Fibroblast of skin of back (primary cell): Measurements from ENCODE around the gene RBM19.
"Not testable (repeated sequence)": the region's sequence is repeated elsewhere in the genome, so short reads cannot be mapped to it uniquely, and the experiment has no call there.

Source experiments
- DNase-seq: peaks from one replicate; pipeline ENCODE4 v3.0.0-alpha.2; 2013

The RBM19 gene

GRCh38 chr12:113825705-113826104 lies 140.4 kb downstream of the RBM19 start:
- DNase-seq: no peak

- DNase-seq: no peak
Measured at GRCh38 chr12:113823816-113824215, 142.3 kb downstream of the RBM19 start.

GRCh38 chr12:113823016-113823415 lies 143.1 kb downstream of the RBM19 start:
- no peak for DNase-seq

DNA sequence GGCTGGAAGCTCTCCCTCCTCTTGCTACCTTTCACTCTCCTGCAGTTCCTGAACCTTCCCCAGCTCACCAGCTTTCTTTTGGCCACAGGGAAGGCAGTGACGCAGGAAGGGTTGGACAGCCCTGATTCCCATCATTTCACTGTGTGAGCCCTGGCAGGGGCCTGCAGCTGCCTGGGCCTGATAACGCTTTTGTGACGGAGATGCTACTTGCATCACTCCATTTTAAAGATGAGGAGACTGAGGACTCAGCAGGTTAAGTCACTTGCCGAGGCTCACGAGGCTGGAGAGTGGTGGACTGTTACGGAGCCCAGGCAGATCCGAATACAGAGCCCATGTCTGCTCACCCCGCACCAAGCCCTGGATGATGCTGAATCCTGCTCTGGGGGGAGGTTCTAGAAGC lies 145.3 kb downstream of the RBM19 start:
- DNase-seq: no peak

DNA sequence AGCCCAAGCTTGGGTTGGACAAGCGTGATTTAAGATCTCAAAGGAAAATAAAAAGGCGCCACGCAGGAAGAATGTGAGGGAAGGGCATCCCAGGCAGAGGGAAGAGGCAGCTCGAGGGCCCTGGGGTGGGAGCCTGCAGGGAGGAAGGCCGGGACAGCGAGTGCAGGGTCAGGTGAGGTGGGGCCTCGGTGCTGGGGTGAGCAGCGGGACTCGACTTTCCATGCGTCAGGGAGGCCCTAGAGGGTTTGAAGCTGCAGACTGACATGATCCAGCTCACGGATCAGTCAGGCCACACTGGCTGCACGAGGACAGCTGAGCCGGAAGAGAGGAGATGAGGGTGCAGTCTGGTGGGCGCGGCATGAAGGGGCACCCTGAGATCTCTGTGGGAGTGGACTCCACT lies 145.8 kb downstream of the RBM19 start:
- no peak for DNase-seq

GRCh38 chr12:113819495-113819894 lies 146.6 kb downstream of the RBM19 start:
- DNase-seq: no peak

DNA sequence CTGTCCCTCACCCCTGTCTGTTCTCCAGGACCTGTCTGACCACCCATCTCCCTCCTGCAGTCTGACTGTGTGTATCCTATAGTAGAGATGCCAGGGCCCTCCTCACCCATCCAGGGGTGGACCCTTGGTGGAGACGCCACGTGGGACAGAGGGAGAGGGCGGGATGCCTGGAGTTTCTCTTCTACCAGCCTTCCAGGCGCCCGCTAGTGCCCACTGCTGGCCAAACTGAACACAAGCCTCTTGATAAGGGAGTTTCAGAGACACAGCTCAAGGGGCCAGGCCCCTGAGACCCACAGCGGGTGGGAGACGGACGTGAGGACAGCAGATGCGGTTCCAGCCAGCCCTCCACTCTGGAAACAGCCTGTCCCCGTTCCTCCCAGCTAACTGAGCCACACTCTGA lies 147.3 kb downstream of the RBM19 start:
- no peak for DNase-seq

DNA sequence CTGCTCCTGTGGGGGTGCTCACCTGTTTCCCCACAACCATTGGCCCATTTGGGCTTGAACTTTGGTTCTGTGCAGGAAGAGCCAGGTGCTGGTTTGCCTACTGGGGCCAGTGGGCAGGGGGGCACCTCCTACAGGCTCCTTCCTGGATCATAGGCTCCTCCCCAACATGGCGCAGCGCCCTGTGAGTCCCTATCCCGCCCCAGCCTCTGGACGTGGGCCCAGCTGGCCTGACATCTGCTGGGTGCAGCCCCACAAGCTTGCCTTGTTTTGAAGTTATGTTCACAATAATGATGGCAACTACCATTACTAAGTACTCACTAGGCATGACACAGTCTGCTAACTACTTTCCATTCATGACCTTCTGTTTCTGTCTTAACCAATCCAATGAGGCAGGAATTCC lies 147.8 kb downstream of the RBM19 start:
- no peak for DNase-seq

- DNase-seq: no peak
Measured at GRCh38 chr12:113816866-113817265, 149.3 kb downstream of the RBM19 start.

GRCh38 chr12:113815031-113815430 lies 151.1 kb downstream of the RBM19 start:
- no peak for DNase-seq

- DNase-seq: no peak
Measured at GRCh38 chr12:113813229-113813541, 152.9 kb downstream of the RBM19 start.

DNA sequence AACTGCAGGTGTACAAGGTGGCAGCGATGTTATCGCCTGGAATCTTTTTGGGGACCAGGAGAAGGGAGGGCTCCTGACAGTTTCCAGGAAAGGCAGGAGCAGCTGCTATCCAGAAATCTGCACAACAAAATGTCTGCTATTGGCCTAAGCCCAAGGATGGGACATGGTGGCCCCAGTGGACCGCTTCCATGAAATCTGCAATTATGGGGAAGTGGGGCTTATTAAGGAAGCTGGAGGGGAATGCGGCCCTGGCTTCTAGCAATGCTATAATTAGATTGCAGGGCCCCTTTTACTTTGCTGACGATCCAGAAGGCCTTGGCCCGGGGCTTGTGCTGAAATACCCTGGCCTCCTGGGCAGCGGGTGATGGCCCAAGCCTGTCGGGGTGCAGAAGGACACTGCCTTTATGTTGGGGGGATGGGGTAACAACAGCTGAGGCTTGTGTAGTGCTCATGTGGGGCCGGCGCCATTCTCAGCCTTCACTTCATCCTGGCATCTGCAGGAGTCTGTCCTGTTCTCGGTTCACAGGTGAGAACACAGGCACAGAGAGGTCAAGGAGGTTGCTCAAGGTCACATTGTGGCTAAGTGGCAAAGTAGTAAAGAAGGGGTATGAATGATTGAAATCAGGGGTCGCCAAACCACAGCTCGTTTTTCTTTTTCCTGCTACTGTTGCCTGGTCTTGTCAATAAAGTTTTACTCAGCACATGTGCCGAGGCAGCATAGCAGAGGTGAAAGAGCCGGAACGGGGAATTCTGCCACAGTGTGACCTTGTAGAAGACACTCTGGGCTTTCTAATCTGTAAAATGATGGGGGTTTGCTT lies 153.5 kb downstream of the RBM19 start:
- DNase-seq: no peak

GRCh38 chr12:113809462-113810220 lies 156.5 kb downstream of the RBM19 start:
- not testable (repeated sequence) for DNase-seq

GRCh38 chr12:113808095-113808951 lies 157.8 kb downstream of the RBM19 start:
- no peak for DNase-seq

- DNase-seq: no peak
Measured at GRCh38 chr12:113805673-113806072, 160.5 kb downstream of the RBM19 start.

GRCh38 chr12:113804961-113805600 lies 161.0 kb downstream of the RBM19 start:
- DNase-seq: no peak

GRCh38 chr12:113803759-113804140 lies 162.4 kb downstream of the RBM19 start:
- no peak for DNase-seq

DNA sequence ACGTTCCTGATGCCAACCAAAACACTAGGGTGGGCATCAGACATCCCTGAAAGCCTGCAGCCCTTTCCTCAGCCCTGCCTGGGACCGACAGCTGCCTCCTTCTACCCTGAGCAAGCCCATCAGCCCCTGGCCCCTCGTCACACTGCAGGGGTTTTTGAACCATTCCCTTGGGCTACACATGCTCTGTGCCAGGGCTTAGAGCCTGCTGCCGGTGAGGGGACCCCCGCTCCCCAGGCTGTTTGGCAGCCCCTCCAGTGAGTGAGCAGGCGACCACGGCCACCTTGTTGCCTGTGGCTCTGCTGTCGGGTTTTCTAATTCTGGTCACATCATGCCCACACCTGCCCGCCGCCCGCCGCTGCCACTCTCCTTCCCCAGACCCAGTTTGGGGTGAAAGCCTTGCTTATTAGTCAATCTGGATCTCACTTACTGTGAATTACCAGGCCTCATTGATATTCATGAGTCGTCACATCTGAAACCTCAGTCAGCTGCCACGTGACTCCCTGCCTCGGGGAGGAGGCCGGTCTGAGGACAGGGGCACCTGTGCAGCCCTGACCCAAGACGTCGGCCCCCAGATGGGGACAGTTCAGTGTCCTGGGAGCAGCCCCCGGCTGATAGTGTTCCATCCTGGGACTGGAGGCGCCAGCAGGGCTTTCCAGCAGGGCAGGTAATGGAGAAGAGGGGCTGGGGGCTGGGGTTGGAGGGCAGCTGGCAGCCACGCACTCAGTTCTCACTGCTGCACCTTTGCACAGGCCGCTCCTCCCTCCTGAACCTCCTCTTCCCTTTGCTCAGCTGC lies 163.0 kb downstream of the RBM19 start:
- no peak for DNase-seq

GRCh38 chr12:113802000-113802749 lies 163.9 kb downstream of the RBM19 start:
- DNase-seq: no peak

- DNase-seq: no peak
Measured at GRCh38 chr12:113800201-113800600, 165.9 kb downstream of the RBM19 start.

DNA sequence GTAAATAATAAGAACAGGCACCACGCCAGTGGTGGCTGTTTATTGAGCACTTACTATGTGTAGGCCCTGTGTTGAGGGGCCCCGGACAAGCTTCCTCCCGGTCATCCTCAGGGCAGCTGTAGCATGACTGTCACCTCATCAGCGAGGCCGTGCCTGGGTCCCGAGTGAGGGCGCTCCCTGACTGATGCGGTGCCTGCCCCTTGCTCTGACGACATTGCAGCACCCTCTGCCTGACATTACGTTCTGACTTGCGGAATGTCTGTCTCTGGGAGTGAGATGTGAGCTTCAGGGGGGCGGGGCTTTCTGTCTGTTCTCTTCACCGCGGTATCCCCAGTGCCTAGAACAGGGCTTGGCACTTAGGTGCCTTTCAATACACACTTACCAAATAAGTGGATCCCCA lies 167.6 kb downstream of the RBM19 start:
- DNase-seq: no peak
